CD14-positive monocyte (primary cell): Measurements from ENCODE around the gene CT47A7. TPM values are rescaled to one million over a fixed set of nuclear protein-coding genes. Genes with fewer than 3 reads are reported as not detected.
"Not testable (repeated sequence)": the region's sequence is repeated elsewhere in the genome, so short reads cannot be mapped to it uniquely, and the experiment has no call there.

Source experiments
- DNase-seq, 3 donors: peaks; one replicate each; pipeline ENCODE4 v3.0.0-alpha.2; 2011 to 2022
- H2AFZ ChIP-seq: 2 replicates; pipeline ENCODE4 v1.6.0; 2012; ENCODE audit warnings: mild to moderate bottlenecking, low read depth, low read length, inconsistent platforms; ENCODE audit not compliant: insufficient read depth, poor library complexity, severe bottlenecking
- H3K27ac ChIP-seq, 2 donors: 1 replicate in 1 of 2; 2 replicates in 1 of 2; pipeline ENCODE4 v1.5.1; 2012 to 2013; ENCODE audit warnings: low read length in 2 of 2, control low read depth in 1 of 2, inconsistent platforms in 1 of 2, low read depth in 1 of 2, mild to moderate bottlenecking in 1 of 2
- H3K27me3 ChIP-seq, 2 donors: one replicate each; pipeline versions ENCODE4 v1.6.0 to v1.6.1; 2011 to 2013; ENCODE audit warnings: low read length in 2 of 2; ENCODE audit not compliant: control insufficient read depth in 2 of 2, insufficient read depth in 2 of 2
- H3K36me3 ChIP-seq, 2 donors: replicated peaks in 1 of 2; 1 replicate in 1 of 2; 2 replicates in 1 of 2; pipeline versions ENCODE4 v1.5.1 to v1.6.1; 2012 to 2013; ENCODE audit warnings: low read length in 2 of 2, control low read depth in 1 of 2, inconsistent platforms in 1 of 2, mild to moderate bottlenecking in 1 of 2; ENCODE audit not compliant: insufficient read depth in 2 of 2, control insufficient read depth in 1 of 2
- H3K4me1 ChIP-seq, 2 donors: 1 replicate in 1 of 2; 2 replicates in 1 of 2; pipeline versions ENCODE4 v1.5.1 to v1.6.1; 2012 to 2013; ENCODE audit warnings: low read length in 2 of 2, control low read depth in 1 of 2, inconsistent platforms in 1 of 2, mild to moderate bottlenecking in 1 of 2, moderate library complexity in 1 of 2; ENCODE audit not compliant: insufficient read depth in 2 of 2, control insufficient read depth in 1 of 2
- H3K4me2 ChIP-seq: replicated peaks from 2 replicates; pipeline ENCODE3; 2012; ENCODE audit warnings: low read length, moderate library complexity, mild to moderate bottlenecking; ENCODE audit not compliant: poor library complexity, severe bottlenecking; ENCODE audit errors: extremely low read depth
- H3K4me3 ChIP-seq, 3 experiments: fragments of 200-600 bp in 1 of 3; sonication (generic) in 1 of 3; replicated peaks in 1 of 3; 1 replicate in 2 of 3; 2 replicates in 1 of 3; pipeline ENCODE4 v1.5.1; 2011 to 2013; ENCODE audit warnings: low read length in 3 of 3, mild to moderate bottlenecking in 3 of 3, control low read depth in 2 of 3, low read depth in 2 of 3, inconsistent platforms in 1 of 3, moderate library complexity in 1 of 3
- H3K79me2 ChIP-seq: 2 replicates; pipeline ENCODE4 v1.6.0; 2012; ENCODE audit warnings: mild to moderate bottlenecking, control low read depth, inconsistent platforms, low read length, moderate library complexity; ENCODE audit not compliant: insufficient read depth
- H3K9ac ChIP-seq: 2 replicates; pipeline ENCODE4 v1.6.0; 2017; ENCODE audit warnings: low read length, mild to moderate bottlenecking; ENCODE audit not compliant: insufficient read depth, poor library complexity, severe bottlenecking
- H3K9me3 ChIP-seq, 2 donors: replicated peaks in 1 of 2; 1 replicate in 1 of 2; 2 replicates in 1 of 2; pipeline versions ENCODE4 v1.5.1 to v1.6.1; 2012 to 2013; ENCODE audit warnings: low read length in 2 of 2, control low read depth in 1 of 2; ENCODE audit not compliant: control insufficient read depth in 1 of 2, insufficient read depth in 1 of 2
- H4K20me1 ChIP-seq: 2 replicates; pipeline ENCODE4 v1.6.0; 2012; ENCODE audit warnings: mild to moderate bottlenecking, low read length, control low read depth, moderate library complexity; ENCODE audit not compliant: insufficient read depth
- H3K27ac Mint-ChIP-seq, 7 donors: one replicate each; pipeline ENCODE4 v1.8.0; 2020; ENCODE audit warnings: mild to moderate bottlenecking in 7 of 7, mixed read lengths in 7 of 7, moderate library complexity in 6 of 7, inconsistent platforms in 2 of 7
- H3K27me3 Mint-ChIP-seq, 3 donors: one replicate each; pipeline ENCODE4 v1.8.0; 2021 to 2022; ENCODE audit warnings: low read depth in 3 of 3, mild to moderate bottlenecking in 3 of 3, mixed read lengths in 3 of 3, moderate library complexity in 3 of 3, inconsistent platforms in 1 of 3
- H3K36me3 Mint-ChIP-seq, 2 donors: one replicate each; pipeline ENCODE4 v1.8.0; 2020; ENCODE audit warnings: mixed read lengths in 2 of 2, inconsistent platforms in 1 of 2, mild to moderate bottlenecking in 1 of 2
- H3K4me1 Mint-ChIP-seq: one replicate; pipeline ENCODE4 v1.8.0; 2020; ENCODE audit warnings: mild to moderate bottlenecking, mixed read lengths
- H3K4me3 Mint-ChIP-seq, 2 donors: one replicate each; pipeline ENCODE4 v1.8.0; 2020; ENCODE audit warnings: mild to moderate bottlenecking in 2 of 2, mixed read lengths in 2 of 2, moderate library complexity in 1 of 2
- H3K9me3 Mint-ChIP-seq, 7 donors: one replicate each; pipeline ENCODE4 v1.8.0; 2020 to 2022; ENCODE audit warnings: mixed read lengths in 7 of 7, mild to moderate bottlenecking in 6 of 7, moderate library complexity in 6 of 7, inconsistent platforms in 2 of 7
- WGBS: methylation state at CpG from one replicate; pipeline ENCODE4 v1.1.5; 2013; ENCODE audit warnings: missing lambda C conversion rate; ENCODE audit not compliant: insufficient coverage; 5-methylcytosine and 5-hydroxymethylcytosine counted together
- intact Hi-C, 2 donors: fragments of 100-400 bp; cut with micrococcal nuclease; formaldehyde crosslinking; loops; one replicate each; pipeline versions ENCODE4 v1.15.0 to v1.15.1; 2023
- polyA minus RNA-seq: library from RNA; depleted of rRNA, polyadenylated mRNA; stranded (reverse); fragments of >200 nt; gene quantifications from 2 replicates; pipeline ENCODE4 v1.2.3, GENCODE V29; 2012
- polyA plus RNA-seq, 3 donors: library from polyadenylated mRNA; depleted of rRNA in 1 of 3; unstranded in 2 of 3; stranded (reverse) in 1 of 3; fragments of 300-500 nt in 2 of 3; fragments of >200 nt in 1 of 3; fragmentation: Illumina TruSeq in 2 of 3; gene quantifications; 1 replicate in 2 of 3; 2 replicates in 1 of 3; pipeline ENCODE4 v1.2.3, GENCODE V29; 2012 to 2021
- total RNA-seq, 12 experiments: library from RNA in 1 of 12; stranded (reverse) in 1 of 12; fragments of 120-200 nt in 1 of 12; gene quantifications; one replicate each; pipeline ENCODE4 v1.2.4 and lab custom pipeline; 2013 to 2026; ENCODE audit warnings: mixed read lengths in 6 of 12, inconsistent platforms in 1 of 12
- TF ChIP-seq, protein P1 (sequence below): fragments of 200-600 bp; IDR thresholded peaks from one replicate; pipeline ENCODE4 v1.8.0; 2022; ENCODE audit warnings: antibody characterized with exemption, mild to moderate bottlenecking

CT47A7 gene
- not detected for total RNA-seq (2013)
- polyA plus RNA-seq (not detected), polyA minus RNA-seq (not detected in 2 replicates), total RNA-seq (lab: John Stamatoyannopoulos, UW) (0 reads per million in 11 experiments)

DNA sequence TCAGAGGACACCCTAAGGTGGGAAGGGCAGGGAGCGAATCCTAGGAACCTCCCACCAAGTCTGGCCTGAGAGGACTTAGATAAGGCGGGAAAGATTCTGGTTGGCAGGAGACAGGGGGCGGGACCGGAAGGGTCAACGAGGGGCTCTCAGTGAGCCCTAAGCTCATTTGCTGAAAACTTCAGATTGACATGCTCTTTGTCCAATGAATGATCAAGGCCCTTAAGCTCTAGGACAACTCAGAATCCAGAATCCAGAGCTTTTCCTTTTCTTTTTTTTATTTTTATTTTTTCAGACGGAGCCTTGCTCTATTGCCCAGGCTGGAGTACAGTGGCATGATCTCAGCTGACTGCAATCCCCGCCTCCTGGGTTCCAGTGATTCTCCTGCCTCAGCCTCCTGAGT, at the start of gene CT47A7:
Gene CT47A7, minus strand, starts transcription at position 101 of the 400 bp plus-strand sequence. CDS start 255 bp downstream, outside the sequence.
- H3K36me3 ChIP-seq, H3K27ac ChIP-seq, DNase-seq, H3K4me1 ChIP-seq, H3K9ac ChIP-seq, H3K9me3 Mint-ChIP-seq, H3K4me2 ChIP-seq, H3K9me3 ChIP-seq, H3K4me1 Mint-ChIP-seq, intact Hi-C loops, H3K27ac Mint-ChIP-seq, H3K27me3 ChIP-seq, H3K27me3 Mint-ChIP-seq, H3K4me3 Mint-ChIP-seq, H2AFZ ChIP-seq, H4K20me1 ChIP-seq, H3K36me3 Mint-ChIP-seq, H3K79me2 ChIP-seq, H3K4me3 ChIP-seq: not testable (repeated sequence)
- WGBS: no CpG with 5 or more reads among the region's 7 CpGs

DNA sequence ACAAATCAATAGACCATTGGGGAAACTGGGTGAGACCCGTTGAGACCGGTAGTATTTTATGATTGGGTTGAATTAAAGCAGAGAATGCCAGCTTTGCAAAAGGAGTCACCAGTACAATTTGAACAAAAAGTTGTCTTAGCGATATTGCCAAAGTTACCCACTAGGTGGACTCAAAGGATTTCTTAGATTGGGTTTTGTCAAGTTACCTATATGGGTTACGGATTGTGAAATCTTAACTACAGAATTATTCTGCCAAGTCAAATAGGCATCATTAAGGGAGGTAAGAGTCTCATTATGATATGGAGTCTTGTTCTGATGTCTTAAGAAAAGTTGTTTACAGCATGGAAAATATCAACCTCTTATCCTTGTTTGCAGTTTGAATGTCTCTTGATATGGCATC, 44.2 kb upstream of the CT47A7 start:
- WGBS: no CpG with 5 or more reads among the region's 4 CpGs
- H4K20me1 ChIP-seq: no peaks in the 10 kb centered on the region
- TF ChIP-seq, protein P1, sequence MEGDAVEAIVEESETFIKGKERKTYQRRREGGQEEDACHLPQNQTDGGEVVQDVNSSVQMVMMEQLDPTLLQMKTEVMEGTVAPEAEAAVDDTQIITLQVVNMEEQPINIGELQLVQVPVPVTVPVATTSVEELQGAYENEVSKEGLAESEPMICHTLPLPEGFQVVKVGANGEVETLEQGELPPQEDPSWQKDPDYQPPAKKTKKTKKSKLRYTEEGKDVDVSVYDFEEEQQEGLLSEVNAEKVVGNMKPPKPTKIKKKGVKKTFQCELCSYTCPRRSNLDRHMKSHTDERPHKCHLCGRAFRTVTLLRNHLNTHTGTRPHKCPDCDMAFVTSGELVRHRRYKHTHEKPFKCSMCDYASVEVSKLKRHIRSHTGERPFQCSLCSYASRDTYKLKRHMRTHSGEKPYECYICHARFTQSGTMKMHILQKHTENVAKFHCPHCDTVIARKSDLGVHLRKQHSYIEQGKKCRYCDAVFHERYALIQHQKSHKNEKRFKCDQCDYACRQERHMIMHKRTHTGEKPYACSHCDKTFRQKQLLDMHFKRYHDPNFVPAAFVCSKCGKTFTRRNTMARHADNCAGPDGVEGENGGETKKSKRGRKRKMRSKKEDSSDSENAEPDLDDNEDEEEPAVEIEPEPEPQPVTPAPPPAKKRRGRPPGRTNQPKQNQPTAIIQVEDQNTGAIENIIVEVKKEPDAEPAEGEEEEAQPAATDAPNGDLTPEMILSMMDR: no peak
- no peak for DNase-seq
- H3K9me3 Mint-ChIP-seq: no peaks in the 10 kb centered on the region
- H3K4me2 ChIP-seq: no peak overlapping the region
- no peaks in the 10 kb centered on the region for H3K27me3 ChIP-seq
- H3K9ac ChIP-seq: no peak overlapping the region
- no peak overlapping the region for H3K4me3 ChIP-seq
- H3K4me1 ChIP-seq: no peaks in the 10 kb centered on the region
- H3K36me3 Mint-ChIP-seq: no peaks in the 10 kb centered on the region
- no peaks in the 10 kb centered on the region for H3K9me3 ChIP-seq
- no peak overlapping the region for H3K27ac ChIP-seq
- H2AFZ ChIP-seq: no peak overlapping the region
- no peak overlapping the region for H3K27ac Mint-ChIP-seq
- peaks cover 0 to under 1% (median 0%) of the 10 kb centered on the region in 3 donors for H3K27me3 Mint-ChIP-seq
- H3K4me3 Mint-ChIP-seq: no peak overlapping the region
- H3K79me2 ChIP-seq: no peaks in the 10 kb centered on the region
- H3K4me1 Mint-ChIP-seq: peaks cover 6% of the 10 kb centered on the region
- intact Hi-C loops: no loop called here
- H3K36me3 ChIP-seq: no peaks in the 10 kb centered on the region
